Measurements from ENCODE around the gene GAB2.
"Not testable (repeated sequence)": the region's sequence is repeated elsewhere in the genome, so short reads cannot be mapped to it uniquely, and the experiment has no call there.

Gene GAB2

DNA sequence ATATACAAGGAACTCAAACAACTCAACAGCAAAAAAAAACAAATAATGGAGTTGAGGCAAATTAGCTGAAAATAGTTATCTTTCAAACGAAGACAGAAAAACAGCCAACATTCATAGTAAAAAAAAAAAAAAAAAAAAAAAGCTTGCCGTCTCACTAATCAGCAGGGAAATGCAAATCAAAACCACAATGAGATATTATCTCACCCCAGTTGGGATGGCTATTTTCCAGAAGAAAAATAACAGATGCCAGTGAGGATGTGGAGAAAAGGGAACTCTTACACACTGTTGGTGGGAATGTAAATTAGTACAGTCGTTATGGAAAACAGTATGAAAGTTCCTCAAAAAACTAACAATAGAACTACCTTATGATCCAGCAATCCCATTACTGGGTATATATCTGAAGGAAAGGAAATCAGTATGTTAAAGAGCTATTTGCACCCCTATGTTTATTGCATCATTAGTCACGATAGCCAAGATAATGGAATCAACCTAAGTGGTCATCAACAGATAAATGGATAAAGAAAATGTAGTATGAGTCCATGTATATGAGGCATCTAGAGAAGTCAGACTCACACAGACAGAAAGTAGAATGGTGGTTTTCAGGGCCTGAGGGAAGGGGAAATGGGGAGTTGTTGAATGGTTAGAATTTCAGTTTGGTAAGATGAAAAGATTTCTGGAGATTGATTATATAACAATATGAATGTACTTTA is 172.9 kb downstream of the GAB2 start:
- no peak for DNase-seq

DNA sequence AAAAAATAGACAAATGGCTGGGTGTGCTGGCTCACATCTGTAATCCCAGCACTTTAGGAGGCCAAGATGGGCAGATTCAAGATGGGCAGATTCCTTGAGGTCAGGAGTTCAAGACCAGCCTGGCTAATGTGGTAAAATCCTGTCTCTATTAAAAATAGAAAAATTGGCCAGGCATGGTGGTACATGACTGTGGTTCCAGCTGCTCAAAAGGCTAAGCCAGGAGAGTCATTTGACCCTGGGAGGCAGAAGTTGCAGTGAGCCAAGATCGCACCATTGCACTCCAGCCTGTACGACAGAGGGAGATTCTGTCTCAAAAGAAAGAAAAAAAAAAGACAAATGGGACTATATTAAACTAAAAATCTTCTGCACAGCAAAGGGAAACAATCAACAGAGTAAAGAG is 173.5 kb downstream of the GAB2 start:
- no peak for DNase-seq

DNA sequence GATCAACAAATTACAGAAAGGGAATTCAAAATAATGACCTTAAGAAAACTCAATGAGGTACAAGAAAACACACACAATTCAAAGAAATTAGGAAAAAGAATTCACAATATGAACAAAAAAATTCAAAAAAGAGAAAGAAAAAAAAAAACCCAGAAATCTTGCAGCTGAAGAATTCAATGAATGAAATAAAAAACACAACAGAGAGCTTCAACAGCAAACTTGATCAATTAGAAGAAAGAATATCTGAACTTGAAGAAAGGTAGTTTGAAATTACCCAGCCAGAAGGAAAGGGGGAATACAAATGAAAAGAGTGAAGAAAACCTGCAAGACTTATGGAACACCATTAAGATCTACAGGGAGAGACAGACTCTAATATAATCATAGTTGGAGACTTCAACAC is 176.1 kb downstream of the GAB2 start:
- no peak for DNase-seq

- DNase-seq, result no peak
Measured at GRCh38 chr11:78239781-78240180, 177.8 kb downstream of the GAB2 start.

DNA sequence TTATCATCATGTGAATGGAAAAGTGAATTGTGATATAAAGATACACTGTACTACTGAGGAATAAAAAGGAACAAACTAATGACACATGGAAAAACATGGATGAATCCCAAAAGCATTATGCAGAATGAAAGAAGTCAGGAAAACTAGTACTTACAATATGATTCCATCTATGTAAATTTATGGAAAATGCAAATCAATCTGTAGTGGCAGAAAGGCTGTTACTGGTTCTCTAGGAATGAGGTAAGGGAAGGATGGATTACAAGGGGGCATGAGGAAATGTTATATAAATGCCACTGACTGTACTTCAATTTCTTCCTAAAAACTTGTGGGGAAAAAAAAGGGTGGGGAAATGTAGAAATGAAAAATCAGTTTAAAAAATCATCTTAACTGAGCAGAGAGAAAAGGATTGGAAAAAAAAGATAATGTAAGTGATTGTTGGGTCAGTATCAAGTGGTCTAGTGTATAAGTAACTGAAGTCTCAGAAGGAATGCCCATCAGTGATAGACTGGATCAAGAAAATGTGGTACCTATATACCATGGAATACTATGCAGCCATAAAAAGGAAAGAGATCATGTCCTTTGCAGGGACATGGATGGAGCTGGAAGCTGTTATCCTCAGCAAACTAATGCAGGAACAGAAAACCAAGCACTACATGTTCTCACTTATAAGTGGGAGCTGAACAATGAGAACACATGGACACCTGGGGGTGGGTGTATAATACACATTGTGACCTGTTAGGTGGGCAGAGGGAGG is 180.2 kb downstream of the GAB2 start:
- DNase-seq, result no peak

- no peak for DNase-seq
Measured at GRCh38 chr11:78234006-78234405, 183.6 kb downstream of the GAB2 start.

DNA sequence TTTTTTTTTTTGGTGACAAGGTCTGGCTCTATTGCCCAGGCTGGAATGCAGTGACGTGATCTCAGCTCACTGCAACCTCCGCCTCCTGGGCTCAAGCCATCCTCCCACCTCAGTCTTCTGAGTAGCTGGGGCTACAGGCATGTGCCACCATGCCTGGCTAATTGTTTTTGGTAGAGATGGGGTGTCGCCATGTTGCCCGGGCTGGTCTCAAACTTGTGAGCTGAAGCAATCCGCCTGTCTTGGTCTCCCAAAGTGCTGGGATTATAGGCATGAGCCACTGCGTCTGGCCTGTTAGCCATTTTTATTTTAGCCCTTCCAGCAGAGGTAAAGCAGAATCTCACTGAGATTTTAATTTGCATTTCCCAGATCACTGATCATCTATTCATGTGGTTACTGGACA is 184.6 kb downstream of the GAB2 start:
- DNase-seq, result not testable (repeated sequence)

DNA sequence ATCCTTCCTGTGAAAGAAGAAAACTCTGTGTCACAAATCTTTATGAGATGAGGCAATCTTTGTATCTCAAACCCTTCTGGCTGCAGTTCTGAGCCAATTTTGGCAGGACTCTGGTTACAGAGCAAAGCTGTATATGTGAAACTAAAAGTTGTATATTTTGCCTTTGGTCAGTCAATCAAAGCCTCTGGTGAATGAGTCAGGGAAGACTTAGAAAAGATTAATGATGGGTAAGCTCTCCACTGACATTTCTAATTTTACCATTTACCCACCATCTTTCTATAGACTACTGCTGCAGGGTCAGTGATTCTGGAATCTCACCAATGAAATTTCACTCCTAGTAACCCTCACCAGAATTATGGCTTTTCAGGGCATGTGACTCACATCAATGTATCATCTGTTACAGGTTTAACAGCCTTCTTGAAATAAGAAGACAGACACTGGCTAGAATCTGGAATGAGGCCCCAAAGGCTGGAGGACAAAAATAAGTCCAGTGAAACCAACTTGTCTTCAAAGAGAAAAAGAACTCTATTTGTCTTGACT is 185.6 kb downstream of the GAB2 start:
- DNase-seq, result no peak

- no peak for DNase-seq
Measured at GRCh38 chr11:78230161-78230877, 187.3 kb downstream of the GAB2 start.

- no peak for DNase-seq
Measured at GRCh38 chr11:78229106-78229505, 188.5 kb downstream of the GAB2 start.

DNA sequence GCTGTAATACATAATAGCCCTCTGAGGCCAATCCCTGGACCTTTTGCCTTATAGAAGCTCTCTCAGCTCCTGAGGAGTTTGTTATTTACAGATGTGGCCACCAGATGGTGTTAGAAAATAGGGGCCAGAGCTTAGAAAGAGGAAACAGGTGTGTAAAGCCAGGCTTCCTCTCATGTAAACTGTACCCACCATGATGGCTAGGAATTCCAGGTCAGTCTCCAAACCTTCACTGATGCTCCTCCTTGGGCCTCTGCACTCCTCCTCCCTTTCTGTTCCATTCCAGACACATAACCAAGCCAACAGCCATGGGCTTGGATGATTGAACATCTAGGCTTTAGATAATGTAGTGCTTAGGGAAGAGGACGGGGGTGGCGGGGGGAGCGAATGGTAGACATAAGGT is 189.2 kb downstream of the GAB2 start:
- peak in 1 of 14 donors; percentile 25 for DNase-seq

DNA sequence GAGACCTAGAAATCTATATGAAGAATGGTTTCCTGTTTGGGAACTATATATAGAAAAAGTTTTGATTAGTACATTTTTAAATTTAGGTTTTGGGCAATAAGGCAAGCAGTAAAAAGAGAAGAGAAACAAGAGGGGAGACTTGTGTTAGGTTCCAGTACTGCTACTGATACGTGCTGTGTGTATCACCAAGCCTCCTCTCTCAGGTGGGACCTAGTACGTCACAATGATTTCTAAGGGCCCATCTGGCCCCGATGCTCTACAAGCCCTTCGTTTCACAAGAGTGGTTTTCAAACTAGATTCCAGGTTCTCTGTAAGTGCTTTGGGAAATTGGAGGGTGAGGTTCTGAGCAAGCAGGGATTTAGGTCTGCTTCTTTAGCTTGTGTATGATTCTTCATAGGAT is 189.7 kb downstream of the GAB2 start:
- no peak for DNase-seq

DNA sequence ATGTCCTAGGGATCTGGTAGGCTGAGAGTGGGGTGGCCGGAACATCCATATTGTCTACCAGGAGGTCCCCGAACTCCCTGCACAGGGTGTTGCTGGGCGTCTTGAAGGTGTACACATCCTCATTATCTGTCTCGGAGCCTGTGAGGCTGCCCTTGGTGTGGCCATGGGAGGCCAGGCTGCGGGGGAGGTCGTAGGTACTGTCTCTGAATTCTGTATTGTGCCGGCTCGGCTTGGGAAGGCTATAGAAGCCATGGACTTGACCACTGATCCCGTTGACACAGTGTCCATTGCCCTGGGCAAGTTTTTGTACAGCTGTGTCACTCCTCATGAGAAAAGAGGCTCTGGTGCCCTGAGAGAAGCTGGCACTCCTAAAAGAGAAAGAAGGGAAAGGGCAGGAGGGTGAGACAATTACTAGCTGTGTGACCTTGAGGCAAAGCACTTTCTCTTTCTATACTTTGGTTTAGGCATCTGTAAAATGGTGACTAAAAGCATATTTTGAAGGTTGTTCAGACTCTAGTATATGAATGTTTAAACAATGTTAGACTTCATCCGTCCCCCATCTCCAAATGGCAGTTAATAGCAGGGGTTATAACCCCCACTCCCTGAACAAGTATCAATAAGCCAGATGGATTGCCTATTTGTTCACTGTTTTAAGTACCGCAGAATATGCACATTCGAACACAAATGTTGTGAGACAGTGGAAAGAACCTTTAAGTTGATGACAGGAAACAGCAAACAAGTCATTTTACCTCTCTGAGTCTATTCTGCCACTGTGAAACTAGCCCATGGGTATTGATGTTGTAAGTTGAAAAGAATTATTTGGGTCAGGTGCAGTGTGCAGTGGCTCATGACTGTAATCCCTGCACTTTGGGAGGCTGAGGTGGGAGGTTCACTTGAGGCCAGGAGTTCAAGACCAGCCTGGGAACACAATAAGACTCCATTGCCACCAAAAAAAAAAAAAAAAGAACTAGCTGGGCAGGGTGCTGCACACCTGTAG is 190.6 kb downstream of the GAB2 start:
- no peak for DNase-seq

DNA sequence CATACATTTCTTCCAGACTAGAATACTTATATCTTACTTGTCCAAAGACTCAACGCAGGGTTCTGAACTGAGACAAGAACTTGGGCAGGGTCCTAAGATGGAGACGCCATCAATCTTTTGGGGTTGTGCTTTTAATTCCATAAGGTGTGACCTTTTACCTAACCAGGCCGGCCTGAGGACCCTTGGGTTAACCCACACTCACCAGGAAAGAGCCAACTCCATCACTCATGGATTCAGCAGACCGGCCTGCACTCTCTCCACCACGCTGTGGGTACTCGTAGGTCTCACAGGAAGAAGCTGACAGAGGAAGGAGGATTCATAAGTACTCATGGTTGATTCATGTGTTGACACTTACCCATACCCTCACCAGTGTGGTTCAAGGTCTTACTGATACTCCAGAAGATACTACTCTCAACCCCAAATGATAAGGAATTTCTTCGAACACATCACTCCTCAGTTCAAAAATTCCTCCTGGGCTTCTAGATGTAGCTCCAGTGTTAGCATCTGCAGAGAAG is 192.7 kb downstream of the GAB2 start:
- DNase-seq, result no peak

DNA sequence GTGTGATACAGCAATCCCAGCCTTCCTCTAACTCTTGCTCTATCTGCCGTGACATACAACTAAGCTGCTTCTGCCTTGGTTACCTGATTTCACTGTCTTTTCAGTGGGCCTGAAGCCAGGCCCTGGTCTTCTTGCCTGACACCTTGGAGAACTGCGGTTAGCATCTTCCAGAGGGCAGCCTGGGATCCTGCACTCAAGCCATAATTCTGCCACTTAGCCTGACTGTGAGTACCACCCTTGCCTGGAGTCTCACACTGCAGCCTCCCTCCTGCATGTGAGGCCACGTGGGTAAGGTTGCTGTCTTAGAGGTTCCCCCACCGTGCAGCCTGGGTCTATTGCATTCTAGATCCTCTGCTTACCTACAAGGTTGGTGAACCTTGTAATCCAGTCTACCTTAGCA is 193.1 kb downstream of the GAB2 start:
- no peak for DNase-seq

DNA sequence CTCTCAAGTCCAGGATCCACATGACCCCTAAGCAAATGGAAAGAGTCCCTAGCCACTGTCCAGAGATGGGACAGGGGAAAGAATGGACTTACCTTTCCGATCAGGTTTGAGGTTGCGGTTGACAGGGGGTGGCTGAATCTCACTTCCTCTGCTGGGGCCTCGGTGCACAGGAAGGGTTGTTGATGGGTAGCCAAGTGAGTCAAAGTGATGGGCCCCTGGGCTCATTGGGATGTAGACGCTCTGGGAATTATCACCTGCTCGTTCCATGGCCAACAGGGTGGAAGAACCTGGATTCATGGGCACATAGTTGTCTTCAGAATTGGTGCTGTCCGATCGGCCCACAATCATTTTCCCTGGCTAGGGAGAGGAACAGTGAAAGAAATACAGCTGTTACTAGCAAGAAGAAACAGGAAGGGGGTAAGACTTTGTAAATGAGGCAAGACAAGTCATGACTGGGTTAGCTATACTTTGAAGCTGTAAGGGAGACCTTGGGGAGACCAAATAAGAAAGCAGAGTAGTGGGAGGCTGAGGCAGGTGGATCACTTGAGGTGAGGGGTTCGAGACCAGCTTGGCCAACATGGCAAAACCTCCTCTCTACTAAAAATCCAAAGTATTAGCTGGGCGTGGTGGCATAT is 194.2 kb downstream of the GAB2 start:
- DNase-seq, result no peak

GRCh38 chr11:78222726-78223125 is 194.9 kb downstream of the GAB2 start:
- DNase-seq, result not testable (repeated sequence)

DNA sequence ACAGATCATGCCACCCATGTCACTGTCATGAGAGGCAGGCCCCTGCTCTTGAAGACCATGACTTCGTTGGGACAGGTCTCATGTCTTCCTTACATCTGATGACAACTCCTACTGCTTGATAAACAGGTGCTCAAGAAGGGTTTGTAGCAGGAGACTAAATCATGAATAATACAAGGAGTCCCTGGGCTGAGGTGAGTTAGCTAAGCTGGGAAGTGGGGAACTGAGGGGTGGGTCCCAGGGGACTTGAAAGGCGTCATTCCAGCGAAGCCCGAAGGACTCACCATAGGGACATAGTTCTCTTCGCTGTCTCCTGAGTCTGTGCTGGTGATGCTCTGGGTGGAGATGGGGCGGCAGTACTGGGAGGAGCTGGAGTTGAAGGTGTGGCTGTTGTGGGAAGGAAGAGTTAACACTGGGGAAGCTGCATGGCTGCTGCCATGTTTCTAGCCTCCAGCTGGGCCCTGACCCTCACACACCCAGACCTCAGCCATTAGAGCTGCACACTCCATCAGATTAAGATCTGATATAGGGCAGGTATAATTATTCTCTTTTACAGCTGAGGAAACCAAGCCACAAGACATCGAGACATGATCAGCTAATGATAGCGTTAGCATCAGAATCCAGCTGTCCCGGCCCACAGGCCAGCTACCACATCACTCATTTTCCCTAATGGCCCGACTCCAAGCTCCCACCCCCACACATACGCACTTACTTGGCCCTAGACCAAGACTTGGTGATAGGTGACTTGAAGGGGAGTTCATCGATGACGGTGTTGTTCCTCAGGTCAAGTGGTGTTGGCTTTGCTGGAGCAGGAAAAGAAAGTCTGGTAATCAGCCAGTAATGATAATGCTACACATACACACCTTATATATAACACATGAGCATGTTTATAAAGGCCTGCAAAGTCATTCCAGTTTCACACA is 196.0 kb downstream of the GAB2 start:
- no peak for DNase-seq

GRCh38 chr11:78220218-78221157 is 197.1 kb downstream of the GAB2 start:
- no peak for DNase-seq

All from C1 segment of cervical spinal cord (tissue), 14 donors.